NCI-H1048 (cell line): ENCODE measurements around the gene DROSHA.
"Not testable (repeated sequence)": the region's sequence is repeated elsewhere in the genome, so short reads cannot be mapped to it uniquely, and the experiment has no call there.

Source experiments
- DNase-seq: peaks from one replicate; lab custom pipeline; 2025; lab: John Stamatoyannopoulos, UW

The DROSHA gene

DNA sequence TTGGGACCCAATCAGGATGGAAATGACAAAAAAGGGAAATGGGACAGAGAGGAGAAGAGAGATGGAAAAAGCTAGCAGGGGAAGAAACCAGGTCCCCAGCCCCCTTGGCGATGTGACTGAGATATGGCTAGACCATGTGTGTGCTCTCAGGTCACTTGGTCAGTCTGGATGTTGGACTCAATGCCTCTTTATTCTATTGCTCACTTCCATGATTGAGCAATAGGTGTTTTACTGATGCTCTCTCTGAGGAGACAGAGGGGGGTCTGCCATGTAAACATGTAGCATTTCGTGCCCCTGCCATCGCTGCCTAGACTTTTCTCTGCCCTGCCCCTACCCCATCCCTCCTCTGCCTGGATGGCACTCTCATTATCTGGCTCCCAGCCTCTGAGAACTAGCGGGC, 150.6 kb downstream of the DROSHA start:
- DNase-seq: no peak

DNA sequence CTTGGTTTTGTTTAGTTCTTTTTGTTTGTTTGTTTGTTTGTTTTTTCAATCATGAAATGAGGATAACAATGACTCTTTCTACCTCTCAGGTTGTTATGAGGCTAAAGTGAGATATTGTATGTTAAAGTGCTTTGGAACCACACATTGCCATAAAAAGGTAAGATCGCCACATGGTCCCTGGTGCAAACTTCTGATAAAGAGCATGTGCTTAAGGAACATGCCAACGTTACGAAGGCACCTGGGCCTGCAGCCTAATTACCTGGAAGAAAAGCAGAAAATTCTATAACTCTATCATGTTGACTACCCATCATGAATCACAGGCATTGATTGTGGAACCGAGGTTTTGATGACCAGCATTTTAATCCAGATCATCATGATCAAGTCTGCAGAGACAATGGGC, 151.8 kb downstream of the DROSHA start:
- DNase-seq: no peak

DNA sequence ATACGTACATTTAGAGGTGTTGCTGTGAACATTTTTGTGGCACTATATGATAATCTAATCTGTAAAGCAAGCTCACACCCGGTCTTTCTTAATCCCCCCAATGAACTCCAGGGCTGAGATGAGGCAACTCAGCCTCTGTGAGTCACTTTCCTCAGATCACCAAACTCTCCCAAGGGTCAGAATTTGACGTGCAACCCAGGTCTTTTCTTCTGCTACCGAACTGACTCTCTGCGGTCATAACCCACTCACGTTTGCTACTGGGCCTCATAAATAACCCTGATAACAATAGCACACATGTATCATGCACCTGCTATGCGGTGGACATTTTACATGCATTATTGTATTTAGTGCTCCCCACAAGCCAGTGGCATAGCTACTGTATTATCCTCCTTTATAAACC, 153.1 kb downstream of the DROSHA start:
- DNase-seq: no peak

DNA sequence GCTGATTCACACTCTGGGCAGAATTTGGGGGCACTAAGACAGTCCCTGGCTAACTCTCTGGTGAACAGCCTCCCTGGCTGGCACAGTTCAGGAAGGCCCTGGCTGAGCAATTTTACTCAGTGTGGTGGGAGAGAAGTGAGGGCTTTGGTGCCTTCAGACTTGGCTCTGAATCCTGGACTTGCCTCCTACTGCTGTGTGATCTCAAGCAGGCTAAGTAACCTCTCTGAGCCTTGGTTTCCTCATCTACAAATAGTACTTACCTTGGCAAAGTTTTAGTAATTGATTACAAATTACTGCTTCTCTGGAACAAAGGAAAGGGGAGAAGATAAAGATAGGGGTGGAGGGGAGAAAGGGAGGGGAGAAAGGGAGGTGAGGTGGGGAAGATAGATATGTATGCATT, 153.8 kb downstream of the DROSHA start:
- DNase-seq: no peak

DNA sequence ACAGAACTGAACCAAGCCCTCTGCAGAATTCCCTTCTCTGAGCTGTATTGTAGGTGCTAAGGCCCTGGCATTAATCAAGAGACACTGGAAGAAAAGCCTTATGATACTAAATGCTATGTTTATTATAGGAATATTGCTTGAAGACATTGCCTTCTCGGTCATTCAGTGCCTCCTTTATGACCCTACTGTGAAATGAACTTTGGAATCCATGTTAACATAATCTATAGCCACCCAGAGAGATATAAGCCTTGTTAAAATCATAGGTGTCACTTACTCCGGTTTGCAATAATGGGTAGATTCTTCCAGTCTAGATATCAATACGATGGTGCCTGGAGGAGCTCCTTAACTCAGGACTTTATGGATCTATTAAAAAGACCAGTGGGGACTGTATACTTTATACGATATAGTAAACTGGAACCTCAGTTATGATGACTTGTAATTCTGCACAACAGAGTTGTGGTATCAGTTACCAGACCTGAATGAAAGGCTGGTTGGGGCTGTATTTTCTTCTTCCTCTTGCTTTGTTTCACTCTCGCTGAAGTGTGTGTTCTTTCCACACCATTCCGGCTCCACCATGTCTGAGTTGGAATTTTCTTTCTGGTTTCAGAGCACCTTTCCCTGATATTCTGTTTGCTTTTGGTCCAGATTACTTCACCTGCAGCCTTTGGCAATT, 154.5 kb downstream of the DROSHA start:
- DNase-seq: no peak

DNA sequence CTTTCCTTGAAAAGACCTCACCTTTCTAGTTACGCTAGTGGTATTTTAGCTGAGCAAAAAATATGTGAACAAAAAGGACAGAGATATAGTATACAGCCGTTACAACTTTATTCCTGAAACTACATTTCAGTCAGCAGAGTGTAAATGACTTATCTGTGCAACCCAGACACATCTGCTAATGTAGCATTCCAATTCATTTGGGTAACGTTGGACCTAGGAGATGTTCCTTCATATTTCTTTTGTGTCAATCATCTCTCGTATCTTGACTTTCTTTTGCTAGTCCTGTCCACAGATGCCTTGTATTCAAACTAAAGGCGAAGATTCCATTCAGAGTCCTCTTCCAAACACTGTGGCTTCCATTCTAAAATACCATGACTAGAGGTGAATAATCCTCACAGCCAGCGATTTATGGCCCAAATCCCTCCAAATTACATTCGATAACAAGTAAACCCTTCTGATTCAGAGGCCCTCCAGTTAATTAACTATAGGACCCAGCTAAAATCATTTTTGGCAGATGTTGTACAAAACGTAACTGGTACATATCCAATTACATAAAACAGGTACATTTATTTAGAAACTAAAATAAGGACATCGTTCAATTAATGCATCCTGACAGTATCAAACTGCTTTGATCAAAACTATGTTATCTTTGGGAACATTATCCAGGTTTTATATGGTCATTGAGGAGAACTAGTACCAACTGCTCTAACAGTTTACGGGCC, 155.7 kb downstream of the DROSHA start:
- DNase-seq: no peak

DNA sequence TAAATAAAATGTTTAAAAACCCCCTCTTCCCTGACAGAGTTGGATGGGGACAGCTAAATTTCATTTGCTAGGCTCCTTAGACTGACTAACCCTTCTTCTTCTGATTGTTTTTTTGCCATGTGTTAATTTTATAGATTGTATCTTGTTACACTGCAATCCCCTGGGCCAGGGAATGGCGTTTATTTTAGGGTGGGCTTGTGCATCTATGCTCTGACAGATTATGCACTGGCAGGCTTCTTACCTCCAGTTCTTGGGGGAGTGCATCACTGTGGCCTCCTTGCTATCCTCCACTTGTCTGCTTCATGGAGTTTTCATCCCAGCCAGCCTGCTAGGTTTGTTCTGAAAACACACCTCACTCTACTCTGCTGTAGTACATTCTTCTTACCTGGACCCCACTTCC, 159.8 kb downstream of the DROSHA start:
- no peak for DNase-seq

DNA sequence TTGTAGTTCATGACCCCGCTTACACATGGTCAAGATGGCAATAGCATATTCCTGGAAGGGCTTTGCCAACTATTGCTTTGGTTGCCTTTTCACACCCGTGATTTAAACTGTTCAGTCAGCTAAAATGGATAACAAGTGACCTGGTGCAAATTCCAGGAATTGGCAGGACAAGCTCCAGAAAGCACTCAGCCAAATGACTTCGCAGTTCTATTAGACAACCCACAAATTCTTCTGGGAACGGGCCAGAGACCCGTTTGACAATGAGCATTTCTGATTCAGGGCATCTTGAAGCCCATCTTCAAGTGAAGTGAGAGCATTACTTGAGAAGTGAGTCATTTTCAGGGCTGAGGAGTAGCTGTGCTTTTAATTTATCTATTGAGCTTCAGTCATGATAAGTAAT, 165.0 kb downstream of the DROSHA start:
- DNase-seq: no peak

DNA sequence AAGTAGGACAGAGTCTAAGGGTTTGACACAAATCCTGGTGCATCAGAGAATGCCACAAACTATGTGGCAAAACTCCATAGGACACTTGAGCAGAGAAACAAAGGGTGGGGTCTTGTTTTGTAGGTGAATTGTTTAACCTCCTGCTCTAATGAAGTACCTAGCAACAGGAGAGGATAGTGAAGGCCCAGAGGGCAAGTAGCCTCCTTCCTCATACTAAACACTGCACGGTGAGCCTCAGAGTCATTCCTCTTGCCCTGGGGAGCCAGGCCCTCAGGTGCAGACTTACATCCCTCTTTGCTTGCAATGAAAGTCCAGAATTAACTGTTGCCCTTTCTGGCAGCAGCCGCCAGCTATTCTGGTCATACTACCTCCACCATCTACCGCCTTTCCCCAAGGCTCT, 166.1 kb downstream of the DROSHA start:
- no peak for DNase-seq

DNA sequence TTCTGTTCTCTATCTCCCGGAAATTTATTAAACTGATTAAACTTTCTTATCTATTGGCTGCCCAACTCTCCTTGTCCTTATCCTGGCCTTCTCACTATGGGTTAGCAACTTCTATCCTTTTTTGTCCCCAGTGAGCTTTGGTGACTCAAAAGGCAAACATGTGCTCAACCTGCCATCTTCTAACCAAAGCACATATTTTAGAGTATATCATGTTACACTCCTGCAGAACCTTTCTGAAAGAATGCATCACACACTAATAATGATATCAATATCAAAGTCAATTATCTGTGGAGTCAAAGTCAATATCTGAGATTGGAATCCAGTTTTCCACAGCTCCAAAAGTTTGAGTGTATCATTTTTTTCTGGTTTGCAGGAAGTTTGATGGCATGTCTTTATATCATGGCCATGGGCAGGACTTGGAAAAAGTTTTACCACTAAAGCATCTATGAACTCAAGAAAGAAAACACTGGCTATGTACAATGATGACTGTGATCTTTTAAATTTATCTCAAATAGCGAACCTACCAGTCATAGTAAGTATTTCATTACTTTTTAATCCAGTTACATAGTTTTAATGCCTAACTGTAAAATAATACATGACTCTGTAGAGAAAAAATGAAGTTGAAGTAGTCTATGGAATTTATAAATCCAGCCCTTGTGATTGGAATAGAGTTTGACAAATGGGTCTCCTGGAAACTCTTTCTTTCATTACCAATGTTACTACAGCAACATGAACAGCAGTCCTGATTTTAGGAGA, 166.8 kb downstream of the DROSHA start:
- DNase-seq: no peak

DNA sequence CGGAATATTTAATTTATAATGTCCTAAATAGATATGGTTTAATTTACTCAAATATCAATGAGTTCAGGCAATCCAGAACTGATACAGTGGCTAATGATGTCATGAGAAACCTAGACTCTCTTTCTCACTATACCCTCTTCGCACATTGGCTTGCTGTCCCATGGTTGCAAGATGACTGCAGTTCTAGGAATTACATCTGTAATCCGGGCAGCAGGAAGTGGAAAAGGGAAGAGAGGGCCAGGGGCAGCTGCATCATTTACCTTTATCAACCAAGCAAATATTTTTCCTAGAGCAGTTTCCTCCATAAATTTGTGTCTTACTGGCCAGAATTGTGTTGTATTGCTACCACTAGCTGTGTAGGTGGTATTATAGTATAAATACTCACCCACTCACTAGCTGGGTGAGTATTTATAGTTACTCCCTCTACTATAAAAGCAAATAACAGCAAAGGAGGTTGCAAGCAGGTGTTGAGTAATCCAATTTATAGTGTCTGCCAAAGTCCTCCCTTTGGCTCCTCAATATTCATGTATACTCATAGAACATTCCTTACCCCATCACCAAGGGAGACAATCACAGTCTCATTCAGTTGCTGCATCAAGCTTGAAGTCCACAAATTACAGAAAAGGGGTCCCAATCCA, 168.8 kb downstream of the DROSHA start:
- no peak for DNase-seq

DNA sequence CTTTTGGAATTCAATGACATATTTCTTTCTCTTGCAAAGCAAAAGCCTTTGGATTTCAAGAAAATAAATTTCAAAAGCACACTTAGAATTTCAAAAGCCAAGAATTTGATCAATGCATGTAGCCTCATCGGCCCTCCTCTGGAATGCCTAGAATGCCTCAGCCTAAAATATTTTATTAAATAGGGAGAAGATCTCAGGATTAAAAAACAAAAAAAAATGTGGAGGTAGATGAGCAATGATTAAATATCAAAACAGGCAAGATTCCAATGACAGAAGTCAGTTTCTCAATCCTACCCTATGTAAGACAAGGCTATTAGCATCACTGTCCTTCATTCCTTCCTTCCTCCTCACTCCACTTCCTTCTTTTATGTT, 169.4 kb downstream of the DROSHA start:
- no peak for DNase-seq

DNA sequence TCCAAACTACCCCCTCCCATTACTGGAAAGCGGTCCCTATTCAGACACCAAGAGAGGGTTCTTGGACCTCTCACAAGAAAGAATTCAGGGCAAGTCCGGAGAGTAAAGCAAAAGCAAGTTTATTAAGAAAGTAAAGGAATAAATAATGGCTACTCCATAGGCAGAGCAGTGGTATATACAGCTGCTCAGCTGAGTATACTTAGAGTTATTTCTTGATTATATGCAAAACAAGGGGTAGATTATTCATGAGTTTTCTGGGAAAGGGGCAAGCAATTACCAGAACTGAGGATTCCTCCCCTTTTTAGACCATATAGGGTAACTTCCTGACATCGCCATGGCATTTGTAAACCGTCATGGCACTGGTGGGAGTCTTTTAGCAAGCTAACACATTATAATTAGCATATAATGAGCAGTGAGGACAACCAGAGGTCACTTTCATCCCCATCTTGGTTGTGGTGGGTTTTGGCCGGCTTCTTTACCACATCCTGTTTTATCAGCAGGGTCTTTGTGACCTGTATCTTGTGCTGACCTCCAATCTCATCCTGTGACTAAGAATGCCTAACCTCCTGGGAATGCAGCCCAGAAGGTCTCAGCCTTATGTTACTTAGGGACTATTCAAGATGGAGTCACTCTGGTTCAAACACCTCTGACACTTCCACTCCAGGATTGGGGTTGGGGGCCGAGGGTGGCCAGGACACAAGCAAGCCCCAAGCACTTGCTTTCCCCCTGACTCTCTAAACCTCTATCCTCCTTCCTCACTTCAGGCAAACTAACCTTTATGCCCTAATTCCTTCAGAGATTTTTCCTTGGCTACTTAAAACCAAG, 170.0 kb downstream of the DROSHA start:
- DNase-seq: not testable (repeated sequence)

DNA sequence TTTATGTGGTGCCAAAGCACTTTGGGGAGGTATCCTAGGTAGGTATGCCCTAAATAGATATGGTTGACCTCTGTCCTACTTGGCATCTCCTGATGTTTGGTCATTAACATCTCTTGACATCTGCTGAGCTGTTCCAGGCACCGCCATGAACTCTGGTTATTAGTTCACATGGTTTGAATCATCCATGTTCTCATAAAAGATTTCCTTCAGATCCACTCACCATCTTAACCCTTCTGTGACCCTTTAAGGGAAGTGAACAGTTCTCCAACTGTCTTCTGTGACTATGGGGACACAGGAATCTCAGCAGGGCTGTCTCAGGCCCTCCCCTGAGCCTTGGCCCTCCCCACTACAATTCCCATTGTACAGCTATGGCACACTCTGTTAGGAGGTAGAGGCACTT, 170.7 kb downstream of the DROSHA start:
- no peak for DNase-seq

DNA sequence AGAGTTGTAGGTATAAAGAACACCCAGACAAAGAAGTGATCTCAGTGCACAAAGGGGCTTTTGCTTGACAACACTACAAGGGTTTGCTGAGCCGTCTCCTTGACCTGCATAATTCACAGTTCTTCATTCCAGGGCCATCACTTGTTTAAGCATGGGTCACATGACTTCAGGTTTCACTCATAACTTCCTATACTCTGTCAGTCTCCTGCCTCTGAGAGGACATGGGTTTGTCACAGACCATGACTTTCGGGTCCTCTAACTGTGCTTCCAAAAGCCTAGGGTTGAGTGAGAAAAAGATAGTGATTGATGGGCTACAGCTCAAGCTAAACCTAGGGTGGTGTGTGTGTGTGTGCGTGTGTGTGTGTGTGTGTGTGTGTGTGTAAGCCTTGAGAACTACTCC, 172.1 kb downstream of the DROSHA start:
- no peak for DNase-seq

DNA sequence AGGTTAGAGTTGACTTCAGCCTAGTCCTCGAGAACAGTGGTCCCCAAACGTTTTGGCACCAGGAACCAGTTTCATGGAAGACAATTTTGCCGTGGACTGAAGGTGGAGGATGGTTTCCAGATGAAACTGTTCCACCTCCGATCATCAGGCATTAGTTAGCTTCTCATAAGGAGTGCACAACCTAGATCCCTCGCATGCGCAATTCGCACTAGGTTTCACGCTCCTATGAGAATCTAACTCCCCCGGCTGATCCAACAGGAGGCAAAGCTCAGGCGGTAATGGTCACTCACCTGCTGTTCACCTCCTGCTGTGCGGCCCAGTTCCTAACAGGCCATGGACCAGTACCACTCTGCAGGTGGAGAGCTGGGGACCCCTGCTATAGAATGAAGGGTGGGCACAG, 174.9 kb downstream of the DROSHA start:
- DNase-seq: no peak

DNA sequence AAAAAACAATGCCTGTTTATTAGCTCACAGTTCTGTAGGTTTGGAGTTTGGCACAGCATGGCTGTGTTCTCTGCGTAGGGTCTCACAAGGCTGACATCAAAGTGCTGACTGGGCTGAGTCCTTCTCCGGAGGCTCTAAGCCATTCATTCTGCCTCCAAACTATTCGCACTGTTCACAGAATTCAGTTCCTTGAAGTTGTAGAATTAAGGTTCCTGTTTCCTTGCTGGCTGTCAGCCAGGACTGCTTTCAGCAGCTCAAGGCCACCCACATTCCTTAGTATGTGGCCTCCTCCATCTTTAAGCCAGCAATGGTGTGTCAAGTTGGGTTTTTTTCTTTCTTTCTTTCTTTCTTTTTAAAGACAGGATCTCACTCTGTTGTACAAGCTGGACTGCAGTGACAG, 176.6 kb downstream of the DROSHA start:
- no peak for DNase-seq
